ENCODE data around the gene RASAL2. TPM values are rescaled to one million over a fixed set of nuclear protein-coding genes. Genes with fewer than 3 reads are reported as not detected.
"Not testable (repeated sequence)": the region's sequence is repeated elsewhere in the genome, so short reads cannot be mapped to it uniquely, and the experiment has no call there.

Gene RASAL2
- total and polyA plus RNA-seq, 5 experiments from 2014 or later: not detected

DNA sequence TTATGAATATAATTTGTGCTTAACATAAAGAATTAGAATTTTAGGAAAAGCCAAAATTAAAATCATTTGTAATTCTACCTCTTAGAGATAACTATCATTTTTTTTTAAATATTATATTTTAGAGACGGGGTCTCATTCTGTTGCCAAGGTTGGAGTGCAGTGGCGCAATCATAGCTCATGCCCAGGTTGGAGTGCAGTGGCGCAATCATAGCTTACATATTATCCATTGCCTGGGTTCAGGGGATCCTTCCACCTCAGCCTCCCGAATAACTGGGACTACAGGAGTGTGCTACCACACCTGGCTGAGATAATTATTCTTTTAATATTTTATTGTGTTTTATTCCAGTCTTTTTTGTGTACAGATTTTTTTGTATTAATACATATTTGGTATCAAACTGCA lies 8.3 kb downstream of the RASAL2 start:
- peaks cover 0 to 4% (median 0%) of the 10 kb centered on the region in 3 donors for H3K36me3 Mint-ChIP-seq
- peaks cover 7 to 25% (median 11%) of the 10 kb centered on the region in 5 donors for H3K27me3 Mint-ChIP-seq
- DNase-seq (no peak), ATAC-seq (no peak)
- H3K4me1 Mint-ChIP-seq: no peaks in the 10 kb centered on the region
- peaks cover 0 to 5% (median 0%) of the 10 kb centered on the region in 9 donors for H3K9me3 Mint-ChIP-seq
- no peak overlapping the region for H3K27ac Mint-ChIP-seq
- H3K4me3 Mint-ChIP-seq: no peak overlapping the region
- POLR2A ChIA-PET: no interaction called here

DNA sequence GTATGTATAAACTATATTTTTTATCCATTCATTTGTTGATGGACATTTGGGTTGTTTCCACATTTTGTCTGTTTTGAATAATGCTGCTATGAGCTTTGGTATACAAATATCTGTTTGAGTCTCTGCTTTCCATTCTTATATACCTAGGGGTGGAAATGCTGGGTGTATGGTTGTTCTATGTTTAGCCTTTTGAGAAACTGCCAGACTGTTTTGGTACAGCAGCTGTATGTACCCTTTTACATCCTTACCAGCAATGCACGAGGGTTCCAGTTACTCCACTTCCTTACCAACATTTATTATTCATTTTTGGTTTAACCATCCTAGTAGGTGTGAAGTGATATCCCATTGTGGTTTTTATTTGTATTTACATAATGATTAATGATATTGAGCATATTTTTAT lies 13.9 kb downstream of the RASAL2 start:
- Mint-ChIP-seq H3K27me3 (peaks cover 0 to under 1% (median 0%) of the 10 kb centered on the region in 5 donors), H3K36me3 (no peaks in the 10 kb centered on the region), H3K9me3 (peaks cover 0 to 6% (median 0%) of the 10 kb centered on the region in 9 donors), H3K27ac (no peak overlapping the region), H3K4me1 (no peaks in the 10 kb centered on the region), H3K4me3 (no peak overlapping the region)
- no peak for ATAC-seq
- POLR2A ChIA-PET: no interaction called here
- no peak for DNase-seq

GRCh38 chr1:178109348-178110143 lies 15.6 kb downstream of the RASAL2 start:
- DNase-seq (no peak), ATAC-seq (no peak)
- Mint-ChIP-seq H3K4me3 (no peak overlapping the region), H3K27me3 (no peaks in the 10 kb centered on the region), H3K9me3 (peaks cover 0 to 6% (median 0%) of the 10 kb centered on the region in 9 donors), H3K4me1 (no peaks in the 10 kb centered on the region), H3K27ac (no peak overlapping the region), H3K36me3 (no peaks in the 10 kb centered on the region)
- POLR2A ChIA-PET: no interaction called here

DNA sequence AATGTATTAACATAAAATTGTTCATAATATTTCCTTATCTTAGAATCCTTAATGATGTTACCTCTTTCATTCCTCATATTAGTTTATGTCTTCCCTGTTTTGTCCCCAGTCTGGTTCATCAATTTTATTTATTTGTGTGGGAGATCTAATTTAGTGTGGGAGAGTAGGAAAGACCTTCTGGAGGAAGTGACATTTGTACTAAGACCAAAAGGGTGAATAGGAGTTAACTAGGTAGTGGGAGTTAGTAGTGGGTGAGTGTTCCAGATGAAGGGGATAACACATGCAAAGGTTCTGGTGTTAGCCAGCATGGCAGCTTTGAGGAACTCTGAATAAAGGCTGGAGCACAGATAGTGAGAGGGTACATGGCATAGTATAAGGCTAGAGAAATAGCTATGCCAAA lies 21.4 kb downstream of the RASAL2 start:
- DNase-seq (no peak), ATAC-seq (no peak)
- POLR2A ChIA-PET: no interaction called here
- Mint-ChIP-seq H3K4me3 (no peak overlapping the region), H3K9me3 (peaks cover 0 to 9% (median 4%) of the 10 kb centered on the region in 9 donors), H3K4me1 (no peaks in the 10 kb centered on the region), H3K36me3 (no peaks in the 10 kb centered on the region), H3K27ac (no peak overlapping the region), H3K27me3 (peaks cover 0 to 9% (median 1%) of the 10 kb centered on the region in 5 donors)

GRCh38 chr1:178118524-178118923 lies 24.6 kb downstream of the RASAL2 start:
- Mint-ChIP-seq H3K27me3 (peaks cover 0 to 13% (median 1%) of the 10 kb centered on the region in 5 donors), H3K9me3 (peaks cover 0 to 10% (median 4%) of the 10 kb centered on the region in 9 donors), H3K36me3 (no peaks in the 10 kb centered on the region), H3K27ac (no peak overlapping the region), H3K4me1 (no peaks in the 10 kb centered on the region), H3K4me3 (no peak overlapping the region)
- ATAC-seq: no peak
- DNase-seq: no peak
- POLR2A ChIA-PET: no interaction called here

- no peak for DNase-seq
- POLR2A ChIA-PET: no interaction called here
- no peak overlapping the region for H3K4me3 Mint-ChIP-seq
These were observed 25.7 kb downstream of the RASAL2 start for GRCh38 chr1:178119628-178120027.

DNA sequence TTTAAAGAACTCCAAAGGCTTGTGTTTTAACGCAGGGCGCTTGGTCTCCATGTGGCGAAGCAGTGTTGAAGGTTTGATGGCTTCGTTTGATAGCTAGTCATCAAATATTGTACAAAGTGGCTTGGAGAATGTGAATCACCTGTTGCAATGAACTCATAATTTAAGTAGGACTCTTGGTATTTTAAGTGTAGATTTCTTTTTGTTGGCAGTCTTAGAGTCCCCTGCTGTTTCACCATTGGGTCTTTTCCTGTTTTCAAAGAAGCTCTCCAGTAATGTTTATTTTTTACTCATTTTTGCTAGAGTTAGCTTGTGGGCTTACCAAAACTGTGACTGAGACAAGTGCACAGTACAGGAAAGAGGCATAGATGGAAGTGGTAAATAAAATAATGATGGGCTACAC lies 26.2 kb downstream of the RASAL2 start:
- Mint-ChIP-seq H3K4me1 (no peaks in the 10 kb centered on the region), H3K4me3 (no peak overlapping the region), H3K27me3 (peaks cover 0 to 13% (median 1%) of the 10 kb centered on the region in 5 donors), H3K36me3 (no peaks in the 10 kb centered on the region), H3K27ac (no peak overlapping the region), H3K9me3 (peaks cover 0 to 9% (median 4%) of the 10 kb centered on the region in 9 donors)
- DNase-seq (no peak), ATAC-seq (no peak)
- POLR2A ChIA-PET: no interaction called here

More at GRCh38 chr1:178119628-178120027, 25.7 kb downstream of the RASAL2 start:
- H3K4me1 Mint-ChIP-seq: no peaks in the 10 kb centered on the region
- H3K36me3 Mint-ChIP-seq: no peaks in the 10 kb centered on the region
- peaks cover 0 to 10% (median 4%) of the 10 kb centered on the region in 9 donors for H3K9me3 Mint-ChIP-seq
- no peak for ATAC-seq
- H3K27ac Mint-ChIP-seq: no peak overlapping the region
- H3K27me3 Mint-ChIP-seq: peaks cover 0 to 13% (median 1%) of the 10 kb centered on the region in 5 donors

GRCh38 chr1:178120520-178121052 lies 26.7 kb downstream of the RASAL2 start:
- H3K4me3 Mint-ChIP-seq, H3K27me3 Mint-ChIP-seq, H3K9me3 Mint-ChIP-seq, POLR2A ChIA-PET, H3K27ac Mint-ChIP-seq, H3K36me3 Mint-ChIP-seq, H3K4me1 Mint-ChIP-seq, ATAC-seq, DNase-seq: not testable (repeated sequence)

DNA sequence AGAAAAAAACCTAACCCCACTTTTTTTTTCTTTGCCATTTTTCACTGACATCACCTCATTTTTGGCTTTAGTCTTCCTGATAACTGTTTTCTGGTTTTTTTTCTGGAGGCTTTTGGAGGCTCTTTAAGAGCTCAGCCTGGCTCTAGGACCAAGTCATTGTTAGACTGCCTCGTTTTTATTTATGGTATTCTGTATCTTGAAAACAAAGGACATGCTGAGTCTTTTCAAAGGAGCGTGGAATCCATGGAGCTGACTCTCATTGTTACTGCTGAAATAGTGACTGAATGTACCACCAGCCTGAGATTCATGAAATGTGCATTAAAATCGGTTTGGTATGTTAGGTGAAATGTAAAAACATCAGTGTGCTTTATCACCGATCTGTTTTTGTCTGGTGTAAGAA lies 28.0 kb downstream of the RASAL2 start:
- no peak overlapping the region for H3K4me3 Mint-ChIP-seq
- POLR2A ChIA-PET: no interaction called here
- H3K27me3 Mint-ChIP-seq: peaks cover 0 to 8% (median 0%) of the 10 kb centered on the region in 5 donors
- peaks cover 0 to 6% (median 3%) of the 10 kb centered on the region in 9 donors for H3K9me3 Mint-ChIP-seq
- no peak for DNase-seq
- no peaks in the 10 kb centered on the region for H3K36me3 Mint-ChIP-seq
- no peak for ATAC-seq
- H3K4me1 Mint-ChIP-seq: no peaks in the 10 kb centered on the region
- no peak overlapping the region for H3K27ac Mint-ChIP-seq

- Mint-ChIP-seq H3K27ac (no peak overlapping the region), H3K36me3 (no peaks in the 10 kb centered on the region), H3K4me1 (no peaks in the 10 kb centered on the region), H3K4me3 (no peak overlapping the region), H3K9me3 (peaks cover 0 to 6% (median 3%) of the 10 kb centered on the region in 9 donors), H3K27me3 (peaks cover 0 to 8% (median 0%) of the 10 kb centered on the region in 5 donors)
- POLR2A ChIA-PET: no interaction called here
- DNase-seq: no peak
- no peak for ATAC-seq
These were observed 28.4 kb downstream of the RASAL2 start for GRCh38 chr1:178122283-178122682.

DNA sequence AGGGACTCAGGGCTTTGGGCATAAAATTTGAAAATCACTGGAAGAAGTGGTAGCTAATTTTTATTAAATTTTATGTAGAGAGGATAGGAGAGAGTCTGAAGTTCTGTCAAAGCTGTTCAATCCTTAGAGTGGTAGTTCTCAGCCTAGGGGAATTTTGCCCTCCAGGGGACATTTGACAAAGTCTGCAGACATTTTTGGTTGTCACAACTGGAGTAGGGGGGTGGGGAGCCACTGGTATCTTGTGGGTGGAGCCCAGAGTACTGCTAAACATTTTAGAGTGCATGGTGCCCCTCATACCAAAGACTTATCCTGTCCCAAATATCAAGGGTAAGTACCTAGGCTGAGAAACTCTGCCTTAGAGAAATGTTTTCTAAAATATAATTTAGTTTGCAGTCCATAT lies 30.2 kb downstream of the RASAL2 start:
- POLR2A ChIA-PET: no interaction called here
- Mint-ChIP-seq H3K36me3 (no peaks in the 10 kb centered on the region), H3K9me3 (peaks cover 0 to 6% (median 3%) of the 10 kb centered on the region in 9 donors), H3K4me3 (no peak overlapping the region), H3K27me3 (peaks cover 0 to 8% (median 0%) of the 10 kb centered on the region in 5 donors), H3K4me1 (no peaks in the 10 kb centered on the region), H3K27ac (no peak overlapping the region)
- ATAC-seq: no peak
- no peak for DNase-seq

DNA sequence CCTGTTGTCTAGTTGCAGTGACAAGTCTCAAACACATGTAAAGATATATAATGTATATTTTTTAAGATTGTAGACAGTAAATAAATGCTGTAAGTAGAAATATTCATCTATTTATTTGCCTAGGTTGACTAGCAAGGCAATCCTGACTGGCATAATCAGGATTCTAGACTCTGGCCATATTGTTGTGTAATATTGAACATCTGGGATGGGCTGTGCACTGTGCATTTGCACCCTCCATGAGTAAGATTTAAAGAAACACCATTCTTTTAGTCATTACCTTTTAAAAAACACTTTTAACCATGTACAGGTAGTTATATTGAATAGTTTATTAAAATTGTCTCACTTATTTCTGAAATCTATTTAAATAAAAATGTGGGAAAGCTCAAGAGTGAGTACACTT lies 32.4 kb downstream of the RASAL2 start:
- Mint-ChIP-seq H3K4me1 (no peaks in the 10 kb centered on the region), H3K9me3 (peaks cover 0 to 6% (median 0%) of the 10 kb centered on the region in 9 donors), H3K36me3 (no peaks in the 10 kb centered on the region), H3K4me3 (no peak overlapping the region), H3K27me3 (peaks cover 0 to 4% (median 0%) of the 10 kb centered on the region in 5 donors), H3K27ac (no peak overlapping the region)
- POLR2A ChIA-PET: no interaction called here
- no peak for DNase-seq
- ATAC-seq: no peak

GRCh38 chr1:178126741-178127185 lies 32.9 kb downstream of the RASAL2 start:
- no peak overlapping the region for H3K27ac Mint-ChIP-seq
- no peaks in the 10 kb centered on the region for H3K4me1 Mint-ChIP-seq
- H3K27me3 Mint-ChIP-seq: peaks cover 0 to 3% (median 0%) of the 10 kb centered on the region in 5 donors
- DNase-seq: no peak
- POLR2A ChIA-PET: no interaction called here
- peaks cover 0 to 4% (median 0%) of the 10 kb centered on the region in 9 donors for H3K9me3 Mint-ChIP-seq
- H3K4me3 Mint-ChIP-seq: no peak overlapping the region
- H3K36me3 Mint-ChIP-seq: no peaks in the 10 kb centered on the region
- ATAC-seq: no peak
